ENCODE data around the gene DIRAS1.

DNA sequence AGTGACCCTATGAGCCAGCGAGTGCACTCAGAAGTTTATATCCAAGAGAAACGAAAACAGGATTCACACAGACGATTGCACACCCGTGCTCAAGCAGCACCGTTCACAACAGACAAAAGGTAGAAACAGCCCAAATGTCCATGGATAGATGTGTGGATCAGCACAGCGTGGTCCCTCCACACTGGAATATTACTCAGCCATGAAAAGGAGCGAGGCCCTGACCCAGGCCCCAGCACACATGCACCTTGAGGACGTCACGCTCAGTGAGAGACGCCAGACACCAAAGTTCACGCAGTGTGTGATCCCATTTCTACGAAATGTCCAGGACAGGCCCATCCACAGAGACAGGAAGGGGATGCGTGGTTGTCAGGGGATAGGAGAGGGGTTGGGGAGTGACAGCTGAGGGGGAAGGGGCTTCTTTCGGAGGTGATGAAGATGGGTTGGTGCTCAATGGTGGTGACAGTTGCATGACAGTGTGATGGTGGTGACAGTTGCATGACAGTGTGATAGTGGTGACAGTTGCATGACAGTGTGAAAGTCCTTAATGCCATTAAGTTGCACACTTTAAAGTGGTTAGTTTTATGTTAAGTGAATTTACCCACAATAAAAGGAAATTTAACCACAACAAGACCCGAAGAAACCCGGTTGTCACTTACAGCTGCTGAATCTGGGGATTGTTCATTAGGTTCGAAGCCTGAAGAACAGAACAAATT, 37.6 kb upstream of the DIRAS1 start:
- TF ChIP-seq, protein P1, sequence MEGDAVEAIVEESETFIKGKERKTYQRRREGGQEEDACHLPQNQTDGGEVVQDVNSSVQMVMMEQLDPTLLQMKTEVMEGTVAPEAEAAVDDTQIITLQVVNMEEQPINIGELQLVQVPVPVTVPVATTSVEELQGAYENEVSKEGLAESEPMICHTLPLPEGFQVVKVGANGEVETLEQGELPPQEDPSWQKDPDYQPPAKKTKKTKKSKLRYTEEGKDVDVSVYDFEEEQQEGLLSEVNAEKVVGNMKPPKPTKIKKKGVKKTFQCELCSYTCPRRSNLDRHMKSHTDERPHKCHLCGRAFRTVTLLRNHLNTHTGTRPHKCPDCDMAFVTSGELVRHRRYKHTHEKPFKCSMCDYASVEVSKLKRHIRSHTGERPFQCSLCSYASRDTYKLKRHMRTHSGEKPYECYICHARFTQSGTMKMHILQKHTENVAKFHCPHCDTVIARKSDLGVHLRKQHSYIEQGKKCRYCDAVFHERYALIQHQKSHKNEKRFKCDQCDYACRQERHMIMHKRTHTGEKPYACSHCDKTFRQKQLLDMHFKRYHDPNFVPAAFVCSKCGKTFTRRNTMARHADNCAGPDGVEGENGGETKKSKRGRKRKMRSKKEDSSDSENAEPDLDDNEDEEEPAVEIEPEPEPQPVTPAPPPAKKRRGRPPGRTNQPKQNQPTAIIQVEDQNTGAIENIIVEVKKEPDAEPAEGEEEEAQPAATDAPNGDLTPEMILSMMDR (IDR thresholded peaks at IDR 0.05 in 4 of 5, conservative IDR thresholded peaks at IDR 0.05 in 1 of 5), result no peak
- TF ChIP-seq POLR2A (IDR thresholded peaks at IDR 0.05), result no peak
